Duodenal mucosa (tissue), 2 donors: ENCODE measurements around the gene NFIA.
A peak's percentile ranks its signal among the peaks of the same experiment; 100 is the strongest.

Experiments used
- H3K27ac ChIP-seq: one replicate; pipeline ENCODE4 v1.7.0; 2013; ENCODE audit warnings: low read depth, low read length
- H3K27me3 ChIP-seq, 2 donors: one replicate each; pipeline ENCODE4 v1.7.0; 2013; ENCODE audit warnings: low read length in 2 of 2, control low read depth in 1 of 2; ENCODE audit not compliant: insufficient read depth in 2 of 2, control insufficient read depth in 1 of 2
- H3K36me3 ChIP-seq, 2 donors: one replicate each; pipeline ENCODE4 v1.7.0; 2013; ENCODE audit warnings: low read length in 2 of 2, control low read depth in 1 of 2; ENCODE audit not compliant: insufficient read depth in 2 of 2, control insufficient read depth in 1 of 2
- H3K4me1 ChIP-seq, 2 donors: one replicate each; pipeline ENCODE4 v1.7.0; 2013; ENCODE audit warnings: low read length in 2 of 2, control low read depth in 1 of 2; ENCODE audit not compliant: insufficient read depth in 2 of 2, control insufficient read depth in 1 of 2
- H3K4me3 ChIP-seq, 2 donors: one replicate each; pipeline ENCODE4 v1.7.0; 2013; ENCODE audit warnings: low read length in 2 of 2, low read depth in 1 of 2
- H3K9ac ChIP-seq, 2 donors: one replicate each; pipeline ENCODE4 v1.7.0; 2013; ENCODE audit warnings: low read length in 2 of 2, low read depth in 1 of 2
- H3K9me3 ChIP-seq, 2 donors: one replicate each; pipeline ENCODE4 v1.7.0; 2013; ENCODE audit warnings: low read length in 2 of 2, control low read depth in 1 of 2; ENCODE audit not compliant: control insufficient read depth in 1 of 2

The NFIA gene

GRCh38 chr1:61450454-61450853 is 368.1 kb downstream of the NFIA start:
- Histone ChIP-seq H3K4me1 (peaks cover 47 to 50% of the 10 kb centered on the region in 2 donors), H3K4me3 (peak overlapping the region in 1 of 2 donors; percentile 5), H3K27ac (no peak overlapping the region), H3K27me3 (no peaks in the 10 kb centered on the region), H3K36me3 (peaks cover 2 to 8% of the 10 kb centered on the region in 2 donors), H3K9ac (no peak overlapping the region), H3K9me3 (no peaks in the 10 kb centered on the region)

- no peaks in the 10 kb centered on the region for H3K9me3 ChIP-seq
- peaks cover 7 to 10% of the 10 kb centered on the region in 2 donors for H3K36me3 ChIP-seq
- H3K4me1 ChIP-seq, result peaks cover 41 to 49% of the 10 kb centered on the region in 2 donors
- no peak overlapping the region for H3K9ac ChIP-seq
- H3K4me3 ChIP-seq, result peak overlapping the region in 1 of 2 donors; percentile 5
- no peaks in the 10 kb centered on the region for H3K27me3 ChIP-seq
- H3K27ac ChIP-seq, result no peak overlapping the region
These were observed 368.7 kb downstream of the NFIA start for GRCh38 chr1:61450872-61451571.

GRCh38 chr1:61451572-61451968 is 369.2 kb downstream of the NFIA start:
- no peak overlapping the region for H3K4me3 ChIP-seq
- peaks cover 36 to 43% of the 10 kb centered on the region in 2 donors for H3K4me1 ChIP-seq
- H3K27me3 ChIP-seq, result no peaks in the 10 kb centered on the region
- no peak overlapping the region for H3K9ac ChIP-seq
- H3K9me3 ChIP-seq, result no peaks in the 10 kb centered on the region
- H3K27ac ChIP-seq, result no peak overlapping the region
- peaks cover 7 to 10% of the 10 kb centered on the region in 2 donors for H3K36me3 ChIP-seq

- Histone ChIP-seq H3K4me3 (no peak overlapping the region), H3K27me3 (no peaks in the 10 kb centered on the region), H3K4me1 (peaks cover 30 to 36% of the 10 kb centered on the region in 2 donors), H3K9ac (no peak overlapping the region), H3K36me3 (peaks cover 7 to 10% of the 10 kb centered on the region in 2 donors), H3K9me3 (no peaks in the 10 kb centered on the region), H3K27ac (peak overlapping the region; percentile 0)
These were observed 370.0 kb downstream of the NFIA start for GRCh38 chr1:61452176-61453035.

- Histone ChIP-seq H3K4me1 (peaks cover 30 to 36% of the 10 kb centered on the region in 2 donors), H3K27me3 (no peaks in the 10 kb centered on the region), H3K9ac (no peak overlapping the region)
These were observed 371.0 kb downstream of the NFIA start for GRCh38 chr1:61453111-61453961.

GRCh38 chr1:61455400-61455799 is 373.0 kb downstream of the NFIA start:
- Histone ChIP-seq H3K36me3 (peaks cover 7 to 10% of the 10 kb centered on the region in 2 donors), H3K27me3 (no peaks in the 10 kb centered on the region), H3K4me3 (no peak overlapping the region), H3K9ac (no peak overlapping the region), H3K9me3 (no peaks in the 10 kb centered on the region), H3K27ac (no peak overlapping the region), H3K4me1 (peaks cover 17 to 25% of the 10 kb centered on the region in 2 donors)

More at GRCh38 chr1:61453111-61453961, 371.0 kb downstream of the NFIA start:
- no peak overlapping the region for H3K27ac ChIP-seq
- no peaks in the 10 kb centered on the region for H3K9me3 ChIP-seq
- H3K36me3 ChIP-seq, result peaks cover 7 to 10% of the 10 kb centered on the region in 2 donors
- H3K4me3 ChIP-seq, result no peak overlapping the region

GRCh38 chr1:61457526-61458040 is 375.2 kb downstream of the NFIA start:
- Histone ChIP-seq H3K9me3 (no peaks in the 10 kb centered on the region), H3K27me3 (no peaks in the 10 kb centered on the region), H3K9ac (no peak overlapping the region), H3K4me1 (peaks cover 6 to 8% of the 10 kb centered on the region in 2 donors), H3K27ac (no peak overlapping the region), H3K36me3 (peaks cover 7 to 13% of the 10 kb centered on the region in 2 donors), H3K4me3 (no peak overlapping the region)

GRCh38 chr1:61459345-61459744 is 377.0 kb downstream of the NFIA start:
- Histone ChIP-seq H3K27me3 (no peaks in the 10 kb centered on the region), H3K4me3 (no peak overlapping the region), H3K36me3 (peaks cover 7 to 13% of the 10 kb centered on the region in 2 donors), H3K9ac (no peak overlapping the region), H3K9me3 (no peaks in the 10 kb centered on the region), H3K27ac (no peak overlapping the region), H3K4me1 (peaks cover 8% of the 10 kb centered on the region in 2 donors)

GRCh38 chr1:61460191-61460590 is 377.8 kb downstream of the NFIA start:
- peaks cover 8% of the 10 kb centered on the region in 2 donors for H3K4me1 ChIP-seq
- no peak overlapping the region for H3K4me3 ChIP-seq
- H3K27me3 ChIP-seq, result no peaks in the 10 kb centered on the region
- H3K36me3 ChIP-seq, result peaks cover 7% of the 10 kb centered on the region in 2 donors
- H3K9ac ChIP-seq, result no peak overlapping the region
- H3K27ac ChIP-seq, result no peak overlapping the region
- no peaks in the 10 kb centered on the region for H3K9me3 ChIP-seq
